Vagina (tissue), 2 donors: ENCODE measurements around the gene GMCL2. TPM values are rescaled to one million over a fixed set of nuclear protein-coding genes. Genes with fewer than 3 reads are reported as not detected.

ENCODE experiments used
- DNase-seq, 2 donors: peaks; one replicate each; pipeline ENCODE4 v3.0.0-alpha.2; 2017; ENCODE audit errors: extremely low spot score in 2 of 2
- H3K27ac ChIP-seq: fragments of 200-600 bp; sonication (generic); one replicate; pipeline ENCODE4 v1.5.1; 2019
- H3K27me3 ChIP-seq: fragments of 200-600 bp; sonication (generic); one replicate; pipeline ENCODE4 v1.5.1; 2019
- H3K36me3 ChIP-seq, 2 donors: fragments of 200-600 bp; sonication (generic); one replicate each; pipeline ENCODE4 v1.5.1; 2017 to 2019
- H3K4me1 ChIP-seq: fragments of 200-600 bp; sonication (generic); one replicate; pipeline ENCODE4 v1.5.1; 2019
- H3K4me3 ChIP-seq, 2 donors: fragments of 200-600 bp; sonication (generic); 1 replicate in 1 of 2; 2 replicates in 1 of 2; pipeline ENCODE4 v1.5.1; 2016 to 2019
- H3K9me3 ChIP-seq: fragments of 200-600 bp; sonication (generic); one replicate; pipeline ENCODE4 v1.5.1; 2019
- POLR2A ChIP-seq, 2 donors: fragments of 450-650 bp; IDR thresholded peaks; one replicate each; pipeline ENCODE4 v1.6.1; 2017; ENCODE audit warnings: antibody characterized with exemption in 2 of 2, mild to moderate bottlenecking in 2 of 2, moderate library complexity in 2 of 2
- POLR2AphosphoS5 ChIP-seq, 2 donors: sonication (generic); formaldehyde crosslinking; IDR thresholded peaks; one replicate each; pipeline ENCODE4 v1.9.0; 2017; ENCODE audit warnings: antibody characterized with exemption in 2 of 2, mild to moderate bottlenecking in 2 of 2, low read depth in 1 of 2; ENCODE audit not compliant: insufficient read depth in 1 of 2
- intact Hi-C: fragments of 100-400 bp; cut with DNase I; formaldehyde crosslinking; loops from one replicate; pipeline ENCODE4 v1.15.1; 2023
- total RNA-seq: library from RNA; depleted of rRNA; stranded (reverse); fragments of >200 nt; gene quantifications from one replicate; pipeline ENCODE4 v1.2.3, GENCODE V29; 2016
- TF ChIP-seq, protein P1 (sequence below), 3 experiments: fragments of 450-650 bp in 2 of 3; fragments of 200-600 bp in 1 of 3; sonication (generic) in 1 of 3; IDR thresholded peaks; one replicate each; pipeline ENCODE4 v1.5.1; 2017 to 2019; ENCODE audit warnings: antibody characterized with exemption in 3 of 3, mild to moderate bottlenecking in 2 of 3, moderate library complexity in 2 of 3

The GMCL2 gene
- total RNA-seq, 1 donor from 2014 or later = not detected

- no peaks in the 10 kb centered on the region for H3K36me3 ChIP-seq
- H3K4me1 ChIP-seq = no peaks in the 10 kb centered on the region
- intact Hi-C loops = no loop called here
- peaks cover 3% of the 10 kb centered on the region for H3K9me3 ChIP-seq
- H3K27me3 ChIP-seq = no peaks in the 10 kb centered on the region
- TF ChIP-seq POLR2AphosphoS5 (IDR thresholded peaks at IDR 0.05; ENCODE audit: insufficient read depth in 1 of 2, low read depth in 1 of 2) (no peak), POLR2A (IDR thresholded peaks at IDR 0.05) (no peak)
- TF ChIP-seq, protein P1, sequence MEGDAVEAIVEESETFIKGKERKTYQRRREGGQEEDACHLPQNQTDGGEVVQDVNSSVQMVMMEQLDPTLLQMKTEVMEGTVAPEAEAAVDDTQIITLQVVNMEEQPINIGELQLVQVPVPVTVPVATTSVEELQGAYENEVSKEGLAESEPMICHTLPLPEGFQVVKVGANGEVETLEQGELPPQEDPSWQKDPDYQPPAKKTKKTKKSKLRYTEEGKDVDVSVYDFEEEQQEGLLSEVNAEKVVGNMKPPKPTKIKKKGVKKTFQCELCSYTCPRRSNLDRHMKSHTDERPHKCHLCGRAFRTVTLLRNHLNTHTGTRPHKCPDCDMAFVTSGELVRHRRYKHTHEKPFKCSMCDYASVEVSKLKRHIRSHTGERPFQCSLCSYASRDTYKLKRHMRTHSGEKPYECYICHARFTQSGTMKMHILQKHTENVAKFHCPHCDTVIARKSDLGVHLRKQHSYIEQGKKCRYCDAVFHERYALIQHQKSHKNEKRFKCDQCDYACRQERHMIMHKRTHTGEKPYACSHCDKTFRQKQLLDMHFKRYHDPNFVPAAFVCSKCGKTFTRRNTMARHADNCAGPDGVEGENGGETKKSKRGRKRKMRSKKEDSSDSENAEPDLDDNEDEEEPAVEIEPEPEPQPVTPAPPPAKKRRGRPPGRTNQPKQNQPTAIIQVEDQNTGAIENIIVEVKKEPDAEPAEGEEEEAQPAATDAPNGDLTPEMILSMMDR (IDR thresholded peaks at IDR 0.05) = no peak
- H3K27ac ChIP-seq = no peak overlapping the region
- DNase-seq = no peak
- no peak overlapping the region for H3K4me3 ChIP-seq
Measured at GRCh38 chr5:178177569-178177968, 9.6 kb downstream of the GMCL2 start.

GRCh38 chr5:178176791-178177190, 10.4 kb downstream of the GMCL2 start:
- Histone ChIP-seq H3K4me3 (no peak overlapping the region), H3K27me3 (no peaks in the 10 kb centered on the region), H3K4me1 (no peaks in the 10 kb centered on the region), H3K9me3 (peaks cover 3% of the 10 kb centered on the region), H3K36me3 (no peaks in the 10 kb centered on the region), H3K27ac (no peak overlapping the region)
- no peak for TF ChIP-seq POLR2AphosphoS5 (IDR thresholded peaks at IDR 0.05; ENCODE audit: insufficient read depth in 1 of 2, low read depth in 1 of 2)
- DNase-seq = no peak
- intact Hi-C loops = no loop called here

- H3K4me3 ChIP-seq = no peak overlapping the region
- H3K4me1 ChIP-seq = no peaks in the 10 kb centered on the region
- TF ChIP-seq POLR2A (IDR thresholded peaks at IDR 0.05) (no peak), POLR2AphosphoS5 (IDR thresholded peaks at IDR 0.05; ENCODE audit: insufficient read depth in 1 of 2, low read depth in 1 of 2) (no peak)
- TF ChIP-seq, protein P1 (IDR thresholded peaks at IDR 0.05) = no peak
- DNase-seq = no peak
- no peak overlapping the region for H3K27ac ChIP-seq
- intact Hi-C loops = no loop called here
- peaks cover under 1% of the 10 kb centered on the region for H3K9me3 ChIP-seq
- H3K36me3 ChIP-seq = no peaks in the 10 kb centered on the region
- H3K27me3 ChIP-seq = no peaks in the 10 kb centered on the region
Measured at GRCh38 chr5:178174456-178174855, 12.7 kb downstream of the GMCL2 start.

GRCh38 chr5:178170455-178170854, 16.7 kb downstream of the GMCL2 start:
- no peaks in the 10 kb centered on the region for H3K4me1 ChIP-seq
- H3K36me3 ChIP-seq = no peaks in the 10 kb centered on the region
- H3K4me3 ChIP-seq = no peak overlapping the region
- DNase-seq = no peak
- no peaks in the 10 kb centered on the region for H3K9me3 ChIP-seq
- TF ChIP-seq POLR2A (IDR thresholded peaks at IDR 0.05) = no peak
- TF ChIP-seq, protein P1 (IDR thresholded peaks at IDR 0.05) = no peak
- TF ChIP-seq POLR2AphosphoS5 (IDR thresholded peaks at IDR 0.05; ENCODE audit: insufficient read depth in 1 of 2, low read depth in 1 of 2) = no peak
- H3K27ac ChIP-seq = no peak overlapping the region
- intact Hi-C loops = no loop called here
- no peaks in the 10 kb centered on the region for H3K27me3 ChIP-seq

DNA sequence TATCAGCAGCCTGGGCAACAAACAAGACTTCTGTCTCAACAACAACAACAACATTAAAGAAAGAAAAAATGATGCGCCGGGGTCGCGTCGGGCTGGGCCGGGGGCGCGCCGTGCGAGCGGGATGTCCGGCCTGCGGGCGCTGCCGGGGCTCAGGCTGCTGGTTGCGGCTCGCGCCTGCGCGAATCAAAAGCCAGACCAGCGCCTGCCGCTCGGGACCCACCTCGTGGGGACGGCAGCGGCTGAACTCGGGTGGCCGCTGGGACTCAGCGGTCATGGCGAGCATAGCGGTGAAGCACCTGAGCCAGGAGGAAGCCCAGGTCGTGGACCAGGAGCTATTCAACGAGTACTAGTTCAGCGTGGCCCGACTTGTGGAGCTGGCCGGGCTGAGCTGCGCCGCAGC, 21.6 kb downstream of the GMCL2 start:
- TF ChIP-seq POLR2AphosphoS5 (IDR thresholded peaks at IDR 0.05; ENCODE audit: insufficient read depth in 1 of 2, low read depth in 1 of 2) = no peak
- TF ChIP-seq POLR2A (IDR thresholded peaks at IDR 0.05) = no peak
- TF ChIP-seq, protein P1 (IDR thresholded peaks at IDR 0.05) = no peak
- no peak for DNase-seq
- H3K36me3 ChIP-seq = no peaks in the 10 kb centered on the region
- intact Hi-C loops = no loop called here
- no peaks in the 10 kb centered on the region for H3K27me3 ChIP-seq
- peaks cover 8% of the 10 kb centered on the region for H3K4me1 ChIP-seq
- no peaks in the 10 kb centered on the region for H3K9me3 ChIP-seq
- no peak overlapping the region for H3K4me3 ChIP-seq
- no peak overlapping the region for H3K27ac ChIP-seq
